Endodermal cell (in vitro differentiated cells): ENCODE results near the gene OTOF. TPM values are rescaled to one million over a fixed set of nuclear protein-coding genes. Genes with fewer than 3 reads are reported as not detected.

Experiments
- DNase-seq: peaks from one replicate; pipeline ENCODE4 v3.0.0-alpha.2; 2017
- H3K27ac ChIP-seq: 2 replicates; pipeline ENCODE4 v1.5.1; 2013; ENCODE audit warnings: mild to moderate bottlenecking, low read depth, low read length, moderate library complexity
- H3K27me3 ChIP-seq: 2 replicates; pipeline ENCODE4 v1.6.1; 2013; ENCODE audit warnings: mild to moderate bottlenecking, low read length, moderate library complexity; ENCODE audit not compliant: insufficient read depth, control insufficient read depth, poor library complexity, severe bottlenecking
- H3K36me3 ChIP-seq: 2 replicates; pipeline ENCODE4 v1.7.0; 2013; ENCODE audit warnings: mild to moderate bottlenecking, low read length, moderate library complexity; ENCODE audit not compliant: control insufficient read depth, insufficient read depth
- H3K4me1 ChIP-seq: one replicate; pipeline ENCODE4 v1.7.0; 2013; ENCODE audit warnings: low read length; ENCODE audit not compliant: control insufficient read depth, insufficient read depth
- H3K4me3 ChIP-seq: 2 replicates; pipeline ENCODE4 v1.5.1; 2013; ENCODE audit warnings: mild to moderate bottlenecking, low read length, moderate library complexity
- H3K9ac ChIP-seq: 2 replicates; pipeline ENCODE4 v1.6.1; 2013; ENCODE audit warnings: mild to moderate bottlenecking, low read length, moderate library complexity; ENCODE audit not compliant: poor library complexity, severe bottlenecking; ENCODE audit errors: extremely low read depth
- H3K9me3 ChIP-seq: 2 replicates; pipeline ENCODE4 v1.6.1; 2013; ENCODE audit warnings: mild to moderate bottlenecking, low read length, moderate library complexity; ENCODE audit not compliant: control insufficient read depth
- H3K27ac Mint-ChIP-seq: 2 replicates; pipeline ENCODE4 v1.8.0; 2020; ENCODE audit warnings: mixed read lengths
- H3K27me3 Mint-ChIP-seq: 2 replicates; pipeline ENCODE4 v1.8.0; 2021; ENCODE audit warnings: mild to moderate bottlenecking, mixed read lengths; ENCODE audit not compliant: insufficient read depth
- H3K36me3 Mint-ChIP-seq: 2 replicates; pipeline ENCODE4 v1.8.0; 2020; ENCODE audit warnings: low read depth, mixed read lengths
- H3K4me1 Mint-ChIP-seq: 2 replicates; pipeline ENCODE4 v1.8.0; 2020; ENCODE audit warnings: mixed read lengths
- H3K4me3 Mint-ChIP-seq: 2 replicates; pipeline ENCODE4 v1.8.0; 2020; ENCODE audit warnings: mild to moderate bottlenecking, moderate library complexity, mixed read lengths
- H3K9me3 Mint-ChIP-seq: 2 replicates; pipeline ENCODE4 v1.8.0; 2020; ENCODE audit warnings: mild to moderate bottlenecking, mixed read lengths
- CTCF ChIP-seq: fragments of 200-600 bp; sonication (generic); conservative IDR thresholded peaks from 2 replicates; pipeline ENCODE4 v1.5.0; 2021; ENCODE audit warnings: antibody characterized with exemption, mild to moderate bottlenecking
- WGBS, 2 experiments: methylation state at CpG; one replicate each; pipeline versions ENCODE4 v1.1.5 to v1.1.7; 2013; ENCODE audit warnings: missing lambda C conversion rate in 2 of 2, mixed read lengths in 1 of 2; ENCODE audit not compliant: insufficient coverage in 1 of 2, insufficient read length in 1 of 2; 5-methylcytosine and 5-hydroxymethylcytosine counted together
- total RNA-seq, 2 donors: library from RNA; stranded (reverse); fragmentation: NEBNext Ultra II Directional in 1 of 2; extraction: Animal tissue kit (Norgen Biotek cat#: 25700) in 1 of 2; gene quantifications; 2 replicates in 1 of 2; 3 replicates in 1 of 2; pipeline ENCODE4 v1.2.1, GENCODE V29; 2021

OTOF gene
- total RNA-seq, 2 donors from 2014 or later = 1.1 to 1.2 TPM

- no peak overlapping the region for H3K27ac Mint-ChIP-seq
Measured at GRCh38 chr2:26519396-26520147, 41.6 kb upstream of the OTOF start.

DNA sequence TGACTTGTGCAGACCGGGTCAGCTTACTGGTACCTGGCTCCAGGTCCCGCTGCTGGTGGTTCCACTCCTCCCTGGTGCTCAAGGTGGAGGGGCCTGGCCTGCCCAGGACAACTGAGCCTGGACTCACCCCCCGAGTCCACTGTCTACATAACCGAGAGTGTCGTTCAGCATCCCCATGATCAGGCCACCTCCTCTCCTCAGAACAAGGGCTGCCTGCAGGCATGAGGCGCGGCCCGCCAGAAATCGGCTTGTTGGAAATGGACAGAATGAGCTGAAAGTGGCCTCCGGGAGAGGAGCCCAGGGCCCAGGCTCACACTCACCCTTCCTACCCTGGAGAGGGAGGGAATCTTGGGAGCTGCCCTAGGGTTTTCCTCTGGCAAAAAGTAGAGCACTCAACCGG lies 38.9 kb upstream of the OTOF start:
- no peaks in the 10 kb centered on the region for H3K9me3 ChIP-seq
- no peak overlapping the region for H3K27ac Mint-ChIP-seq
- peaks cover 4% of the 10 kb centered on the region for H3K27me3 Mint-ChIP-seq
- no peaks in the 10 kb centered on the region for H3K4me1 Mint-ChIP-seq
- no peaks in the 10 kb centered on the region for H3K27me3 ChIP-seq
- H3K4me3 Mint-ChIP-seq = no peak overlapping the region
- no peaks in the 10 kb centered on the region for H3K36me3 ChIP-seq
- DNase-seq = no peak
- no peaks in the 10 kb centered on the region for H3K4me1 ChIP-seq
- H3K9ac ChIP-seq = no peak overlapping the region
- H3K27ac ChIP-seq = no peak overlapping the region
- no peak overlapping the region for H3K4me3 ChIP-seq
- no peak for TF ChIP-seq CTCF
- no peaks in the 10 kb centered on the region for H3K36me3 Mint-ChIP-seq
- H3K9me3 Mint-ChIP-seq = no peaks in the 10 kb centered on the region
- WGBS, 2 experiments = 81 to 85% methylated on average over 3 to 11 of the region's 11 CpGs

More at GRCh38 chr2:26519396-26520147, 41.6 kb upstream of the OTOF start:
- no peaks in the 10 kb centered on the region for H3K4me1 Mint-ChIP-seq
- H3K27me3 ChIP-seq = no peaks in the 10 kb centered on the region
- no peak overlapping the region for H3K27ac ChIP-seq
- no peak overlapping the region for H3K4me3 Mint-ChIP-seq
- H3K4me1 ChIP-seq = no peaks in the 10 kb centered on the region
- no peaks in the 10 kb centered on the region for H3K36me3 Mint-ChIP-seq
- no peaks in the 10 kb centered on the region for H3K36me3 ChIP-seq
- H3K27me3 Mint-ChIP-seq = peaks cover 3% of the 10 kb centered on the region
- WGBS, 2 experiments = 85 to 92% methylated on average over 6 to 8 of the region's 8 CpGs
- no peak for TF ChIP-seq CTCF
- DNase-seq = no peak
- no peaks in the 10 kb centered on the region for H3K9me3 Mint-ChIP-seq
- no peak overlapping the region for H3K9ac ChIP-seq
- H3K4me3 ChIP-seq = no peak overlapping the region
- no peaks in the 10 kb centered on the region for H3K9me3 ChIP-seq

GRCh38 chr2:26516246-26516645 lies 38.3 kb upstream of the OTOF start:
- H3K27me3 Mint-ChIP-seq = peaks cover 4% of the 10 kb centered on the region
- H3K9me3 Mint-ChIP-seq = no peaks in the 10 kb centered on the region
- no peak overlapping the region for H3K4me3 Mint-ChIP-seq
- no peaks in the 10 kb centered on the region for H3K4me1 ChIP-seq
- no peaks in the 10 kb centered on the region for H3K27me3 ChIP-seq
- H3K36me3 Mint-ChIP-seq = no peaks in the 10 kb centered on the region
- no peak overlapping the region for H3K27ac ChIP-seq
- no peak overlapping the region for H3K27ac Mint-ChIP-seq
- DNase-seq = no peak
- no peak for TF ChIP-seq CTCF
- no peak overlapping the region for H3K9ac ChIP-seq
- H3K4me1 Mint-ChIP-seq = no peaks in the 10 kb centered on the region
- H3K4me3 ChIP-seq = no peak overlapping the region
- H3K36me3 ChIP-seq = no peaks in the 10 kb centered on the region
- WGBS, 2 experiments = 93 to 97% methylated on average over 8 to 10 of the region's 10 CpGs
- no peaks in the 10 kb centered on the region for H3K9me3 ChIP-seq
